G401.6 (cell line): ENCODE data around the gene OSBPL5.
"Not testable (repeated sequence)": the region's sequence is repeated elsewhere in the genome, so short reads cannot be mapped to it uniquely, and the experiment has no call there.

ENCODE experiments used
- FAIRE-seq: peaks from 2 replicates; lab custom pipeline; 2012; peaks lifted over from hg19 to GRCh38; lab: Jason Lieb, UNC

The OSBPL5 gene

DNA sequence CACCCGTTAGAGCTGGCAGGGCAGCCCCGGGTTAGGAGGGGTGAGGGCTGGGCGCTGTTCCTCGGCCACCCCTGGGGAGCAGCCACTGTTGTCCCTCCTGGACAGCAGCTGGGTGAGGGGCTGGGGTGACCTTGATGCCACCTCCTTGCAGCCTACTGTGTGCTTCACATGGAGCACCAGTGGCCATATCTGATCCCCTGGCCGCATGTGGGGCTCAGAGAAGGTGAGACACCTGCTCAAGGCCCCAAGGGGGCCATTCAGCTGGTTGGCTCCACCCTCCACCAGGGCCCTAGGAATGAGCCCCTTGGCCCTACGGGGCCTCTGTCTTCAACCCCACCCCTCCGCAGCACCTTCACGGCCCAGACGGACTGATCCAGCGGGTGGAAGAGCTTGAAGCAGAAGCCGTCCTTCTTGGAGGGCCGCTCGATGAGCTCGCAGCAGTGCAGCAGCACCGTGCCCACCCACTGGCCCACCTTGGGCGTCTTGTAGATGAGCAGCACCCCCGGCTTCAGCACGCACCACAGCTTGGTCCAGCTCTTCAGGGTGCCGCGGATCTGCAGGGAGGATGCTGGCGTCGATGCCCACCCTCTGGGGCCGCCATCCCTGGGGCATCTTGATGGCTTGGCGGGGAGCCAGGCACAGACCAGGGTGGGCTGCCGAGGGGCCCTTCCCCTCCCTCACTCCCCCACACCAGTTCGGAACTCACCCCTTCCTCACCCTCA lies 44.9 kb downstream of the OSBPL5 start:
- no peak for FAIRE-seq

DNA sequence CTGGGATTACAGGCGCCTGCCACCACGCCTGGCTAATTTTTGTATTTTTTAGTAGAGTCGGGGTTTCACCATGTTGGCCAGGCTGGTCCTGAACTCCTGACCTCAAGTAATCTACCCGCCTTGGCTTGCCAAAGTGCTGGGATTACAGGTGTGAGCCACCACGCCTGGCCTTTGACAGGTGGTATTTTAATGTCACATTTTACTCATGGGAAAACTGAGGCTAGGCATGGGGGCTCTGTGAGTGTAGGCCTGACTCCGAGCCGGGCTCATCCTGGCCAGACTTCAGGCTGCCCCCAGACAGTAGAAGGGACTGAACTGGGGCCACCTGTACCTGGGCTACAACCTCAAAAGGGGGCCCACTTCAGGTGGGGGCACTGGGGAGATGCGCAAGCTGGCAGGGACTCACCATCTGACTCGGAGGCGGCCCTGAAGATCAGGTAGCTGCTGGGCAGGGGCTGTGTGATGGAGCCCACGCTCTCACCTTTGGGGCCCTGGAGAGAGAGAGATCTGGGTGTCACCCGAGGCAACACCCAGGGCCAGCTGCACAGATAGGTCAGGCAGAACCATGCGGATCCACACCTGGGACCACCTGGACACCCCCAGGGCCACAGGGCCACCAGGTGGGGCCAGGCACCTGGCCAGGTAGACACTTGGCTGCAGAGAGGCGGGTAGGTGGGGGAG lies 45.8 kb downstream of the OSBPL5 start:
- no peak for FAIRE-seq

DNA sequence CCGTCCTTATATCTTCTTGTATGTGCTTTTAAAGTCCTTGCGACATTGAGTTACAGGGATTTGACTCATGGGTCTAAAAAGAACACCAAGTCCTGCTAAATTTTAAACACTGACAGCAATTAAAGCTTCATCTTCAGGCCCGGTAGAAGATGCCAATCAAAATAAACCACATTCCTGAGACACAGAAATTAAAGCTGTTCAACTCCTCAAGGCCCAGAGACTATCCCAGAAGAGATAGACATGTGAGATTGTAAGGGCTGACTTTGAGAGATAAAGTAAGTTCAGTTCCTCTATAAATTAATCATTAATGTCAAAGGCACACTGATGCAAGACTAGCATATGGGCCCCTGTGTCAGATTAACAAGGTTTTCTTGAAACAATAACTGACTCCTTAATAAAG lies 49.8 kb downstream of the OSBPL5 start:
- no peak for FAIRE-seq

DNA sequence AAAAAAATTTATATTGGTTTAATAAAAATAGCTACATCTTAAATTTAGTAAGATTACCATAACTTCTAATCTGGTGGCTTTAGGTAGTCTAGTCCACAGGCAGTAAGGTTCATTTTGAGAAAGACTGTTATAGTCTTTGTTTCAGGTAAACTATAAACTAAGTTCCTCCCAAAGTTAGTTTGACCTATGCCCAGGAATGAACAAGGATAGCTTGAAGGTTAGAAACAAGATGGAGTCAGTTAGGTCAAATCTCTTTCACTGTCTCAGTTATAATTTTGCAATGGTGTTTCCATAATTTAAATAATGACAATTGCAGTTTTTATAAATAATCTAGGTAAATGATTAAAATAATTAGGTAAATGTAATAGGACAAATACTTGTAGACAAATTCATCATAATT lies 51.4 kb downstream of the OSBPL5 start:
- not testable (repeated sequence) for FAIRE-seq

DNA sequence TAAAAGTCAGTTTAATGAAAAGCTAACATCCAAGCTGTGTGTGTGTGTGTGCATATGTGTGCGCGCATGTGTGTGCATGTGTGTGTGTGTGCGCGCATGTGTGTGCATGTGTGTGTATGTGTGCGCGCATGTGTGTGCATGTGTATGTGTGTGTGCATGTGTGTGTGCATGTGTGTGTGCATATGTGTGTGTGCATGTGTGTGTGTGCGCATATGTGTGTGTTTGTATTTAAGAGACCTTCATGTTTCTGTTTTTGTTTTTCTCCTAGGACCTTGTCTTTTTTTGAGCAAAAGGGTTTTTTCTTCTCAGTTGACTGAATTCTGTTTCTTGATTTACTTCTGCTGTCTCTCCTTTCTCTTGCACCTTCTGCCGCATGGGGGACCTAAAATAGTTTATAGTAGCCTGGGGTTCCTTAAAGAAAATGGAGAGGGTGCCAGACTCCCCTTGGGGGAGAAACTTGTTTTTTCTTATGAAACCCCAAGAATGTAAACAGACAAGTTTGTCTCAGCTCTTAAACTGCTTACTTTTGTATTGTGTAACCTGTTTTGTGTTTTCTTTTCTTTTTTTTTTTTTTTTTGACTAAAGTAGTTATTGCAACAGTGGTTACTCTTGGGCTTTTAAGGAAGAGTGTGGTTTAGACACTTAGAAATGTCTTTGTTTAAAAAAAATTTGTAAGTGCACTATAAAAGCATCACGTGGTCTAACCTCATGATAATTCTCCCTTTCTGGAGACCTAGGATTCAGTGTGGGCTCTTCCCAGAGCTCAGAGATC lies 53.0 kb downstream of the OSBPL5 start:
- no peak for FAIRE-seq

DNA sequence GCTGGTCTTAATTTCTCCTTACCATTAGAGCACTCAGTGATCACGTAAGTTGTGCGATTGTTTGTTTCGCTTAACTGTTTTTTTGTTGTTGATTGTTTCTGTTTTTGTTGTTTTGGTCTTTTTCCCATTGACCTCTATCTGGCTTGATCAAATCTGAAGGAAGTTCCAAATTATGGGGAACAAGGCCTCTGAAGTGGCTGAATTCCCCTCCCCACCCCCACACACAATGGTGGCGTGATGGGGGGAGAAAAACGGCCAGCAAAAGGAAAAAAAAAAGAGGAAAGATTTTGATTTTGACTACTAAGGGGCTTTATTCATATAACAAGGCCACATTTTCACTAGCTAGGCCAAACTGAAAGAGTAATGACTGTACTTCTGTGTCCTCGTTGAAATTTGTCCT lies 53.6 kb downstream of the OSBPL5 start:
- FAIRE-seq, result no peak

DNA sequence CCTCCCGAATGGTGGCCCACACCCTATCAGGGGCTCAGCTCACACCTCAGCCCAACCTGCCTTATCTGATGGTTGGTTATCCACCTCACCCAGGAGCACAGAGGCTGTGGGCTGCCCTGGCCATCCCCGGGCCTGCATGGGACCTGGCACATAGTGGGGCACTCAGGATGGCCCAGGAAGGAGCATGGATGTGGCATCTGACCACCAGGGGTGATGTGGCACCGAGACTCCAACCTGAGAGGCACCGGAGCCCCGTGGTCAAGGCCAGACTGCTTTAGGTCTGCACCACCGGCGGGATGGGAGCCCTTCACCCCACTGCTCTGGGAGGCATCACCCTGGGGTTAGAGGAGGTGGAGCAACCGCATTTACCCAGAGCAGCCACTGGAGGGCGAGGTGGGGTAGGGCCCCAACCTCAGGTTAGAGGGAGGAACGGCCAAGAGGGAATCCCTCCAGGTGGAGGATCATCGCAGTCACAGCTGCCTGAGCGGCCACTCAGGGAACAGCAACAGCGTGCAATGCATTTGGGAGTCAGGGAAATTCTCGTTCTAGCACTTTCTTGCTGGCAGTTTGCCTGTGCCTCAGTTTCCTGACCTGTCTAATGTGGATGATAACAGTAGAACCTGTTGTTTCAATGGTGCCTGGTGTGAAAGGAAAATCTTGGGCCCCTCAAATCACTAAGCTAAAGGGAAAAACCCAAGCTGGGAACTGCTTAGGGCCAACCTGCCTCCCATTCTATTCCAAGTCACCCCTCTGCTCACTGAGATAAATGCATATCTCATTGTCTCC lies 55.0 kb downstream of the OSBPL5 start:
- no peak for FAIRE-seq

DNA sequence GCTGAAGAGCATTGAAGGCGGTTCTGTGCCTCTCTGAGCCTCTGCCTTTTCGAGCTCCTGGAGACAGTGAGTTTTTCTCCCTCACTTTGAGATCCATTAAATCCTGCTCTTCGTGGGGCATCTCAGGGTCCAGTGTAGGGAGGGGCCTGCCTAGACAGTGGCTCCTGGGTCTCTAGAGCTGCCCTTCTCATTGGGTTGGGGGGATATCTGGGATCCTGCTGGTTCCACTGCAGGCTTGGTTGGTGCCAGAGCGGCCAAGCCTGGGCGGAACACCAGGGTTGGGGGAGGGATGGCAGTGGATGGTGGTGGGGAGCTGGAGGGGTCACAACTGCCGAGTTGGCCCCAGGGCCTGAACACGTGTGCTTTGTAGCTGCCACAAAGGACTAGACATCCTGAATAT lies 55.7 kb downstream of the OSBPL5 start:
- FAIRE-seq, result no peak

DNA sequence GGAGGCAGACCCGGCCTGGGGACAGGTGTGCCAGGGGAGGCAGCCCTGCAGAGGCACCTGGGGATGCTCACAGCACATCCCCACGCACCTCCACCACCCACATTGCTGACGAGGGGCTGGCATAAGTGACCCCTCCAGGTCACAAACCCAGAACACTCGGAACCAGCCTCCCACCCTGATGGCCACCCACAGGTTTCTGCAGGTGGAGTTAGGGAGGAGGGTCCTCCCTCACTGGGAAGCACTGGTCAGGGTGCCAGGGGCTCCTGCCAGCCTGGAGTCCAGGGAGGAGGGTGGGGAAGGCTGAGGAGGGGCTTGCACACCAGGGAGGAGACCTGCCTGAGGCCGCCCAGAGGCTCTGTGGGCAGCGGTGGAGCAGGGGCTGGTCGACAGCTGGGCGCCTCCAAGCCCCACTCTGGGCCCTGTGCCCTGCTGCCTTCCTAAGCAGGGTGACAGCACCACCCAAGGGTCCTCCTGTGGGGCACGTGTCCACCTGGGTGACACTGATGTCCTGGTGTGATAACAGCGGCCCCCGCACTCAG lies 56.9 kb downstream of the OSBPL5 start:
- no peak for FAIRE-seq

DNA sequence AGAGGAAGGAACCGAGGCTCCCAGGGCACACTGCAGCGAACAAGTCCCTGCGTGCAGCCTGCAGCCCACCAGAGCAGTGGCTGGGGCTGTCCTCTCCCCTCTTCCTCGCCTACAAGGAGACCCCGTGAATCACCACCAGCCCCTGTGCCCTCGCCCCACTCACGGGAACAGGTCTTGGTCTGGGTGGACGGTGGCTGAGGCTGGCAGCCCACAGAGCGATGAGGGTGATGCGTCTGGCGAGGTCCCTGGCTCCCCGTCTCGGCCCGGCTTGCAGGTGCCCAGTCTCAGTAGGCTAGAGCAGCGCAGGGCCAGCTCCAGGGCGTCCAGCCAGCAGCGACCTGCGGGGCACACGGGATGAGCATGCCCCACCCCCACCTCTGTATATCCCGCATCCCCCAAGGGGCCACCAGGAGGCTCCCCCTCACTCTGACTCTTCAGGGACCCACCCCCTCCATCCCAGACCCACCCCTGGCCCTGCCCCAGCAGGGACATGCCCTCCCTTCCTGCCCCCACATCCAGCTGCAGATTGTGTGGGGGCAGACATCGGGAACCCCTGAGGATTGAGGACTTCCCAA lies 57.4 kb downstream of the OSBPL5 start:
- no peak for FAIRE-seq

DNA sequence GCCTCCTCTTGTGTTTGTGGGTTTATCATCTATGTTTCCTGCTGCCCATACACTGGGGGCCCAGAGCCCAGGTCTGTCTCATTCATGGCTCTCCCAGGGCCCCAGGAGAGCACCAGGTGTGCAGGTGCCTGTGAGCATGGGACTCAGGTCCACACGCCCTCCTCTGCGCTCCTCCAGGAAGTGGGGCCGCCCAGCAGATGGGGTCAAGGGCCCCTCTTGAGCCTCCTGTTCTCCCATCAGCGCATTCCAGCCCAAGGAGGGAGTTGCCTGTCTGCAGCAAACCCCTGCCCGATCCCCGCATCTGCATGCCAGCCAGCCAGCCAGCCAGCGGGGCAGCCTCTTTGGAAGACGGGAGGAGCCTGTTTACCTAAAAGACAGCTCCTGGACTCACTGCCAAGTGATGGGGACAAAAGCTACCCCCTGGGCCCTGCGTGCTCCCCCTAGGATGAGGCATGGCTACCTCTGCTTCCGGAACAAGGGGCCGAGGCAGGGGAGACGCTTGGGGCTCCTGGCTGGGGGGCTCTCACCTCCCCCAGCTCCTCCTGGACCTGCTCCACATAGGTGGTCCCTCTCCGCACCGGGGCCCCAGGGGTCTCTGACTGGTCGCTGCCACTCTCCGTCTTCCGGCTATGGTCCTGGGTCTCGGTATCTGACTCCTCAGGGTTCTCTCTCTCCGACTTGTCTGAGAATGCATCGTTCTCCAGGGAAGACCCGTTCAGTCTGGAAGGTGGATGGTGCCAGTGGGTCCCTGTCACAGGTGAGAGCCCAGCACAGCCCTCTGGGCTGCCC lies 58.2 kb downstream of the OSBPL5 start:
- no peak for FAIRE-seq

DNA sequence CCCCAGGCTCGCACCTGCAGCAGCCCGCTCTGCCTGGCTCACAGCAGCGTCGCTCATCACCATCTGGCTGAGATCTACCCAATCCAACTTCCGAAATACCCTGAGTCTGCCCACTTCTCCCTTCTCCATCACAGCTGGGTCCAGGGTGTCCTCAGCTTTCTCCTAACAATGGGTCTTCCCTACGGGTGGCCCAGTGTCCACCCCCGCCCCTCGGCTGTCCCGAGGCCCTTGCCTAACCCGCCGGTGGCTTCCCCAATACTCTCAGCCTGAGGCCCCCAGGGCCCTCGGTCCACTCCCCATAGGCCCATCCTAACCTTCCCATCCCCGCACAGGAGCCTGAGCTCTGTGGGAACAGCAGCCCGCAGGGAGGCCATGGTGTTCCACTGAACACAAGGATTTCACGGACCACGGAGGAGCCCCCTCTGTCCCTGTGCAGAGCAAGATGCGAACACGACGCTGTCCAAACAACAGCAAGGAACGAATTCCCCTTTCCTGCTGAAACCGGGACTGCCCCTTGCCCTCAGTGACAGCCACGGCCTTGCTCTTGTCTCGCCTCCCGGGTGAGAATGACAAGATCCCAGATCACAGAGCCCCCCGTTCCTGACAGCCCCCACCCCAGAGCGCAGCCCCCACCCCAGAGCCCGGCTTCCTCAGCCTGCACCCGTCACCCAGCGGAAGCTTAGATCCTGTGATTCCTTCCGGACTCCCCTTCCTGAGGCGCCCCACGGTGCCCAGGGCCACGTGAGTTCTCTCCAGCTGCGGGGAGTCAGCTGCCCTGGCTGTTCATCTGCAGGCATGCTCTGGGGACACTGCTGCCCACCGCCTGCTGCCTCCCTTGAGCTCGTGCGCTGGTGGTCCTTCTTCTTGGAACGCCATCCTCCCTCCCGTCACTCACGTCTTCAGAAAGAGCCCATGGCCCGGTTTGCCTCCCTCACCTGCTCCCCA lies 59.0 kb downstream of the OSBPL5 start:
- no peak for FAIRE-seq

DNA sequence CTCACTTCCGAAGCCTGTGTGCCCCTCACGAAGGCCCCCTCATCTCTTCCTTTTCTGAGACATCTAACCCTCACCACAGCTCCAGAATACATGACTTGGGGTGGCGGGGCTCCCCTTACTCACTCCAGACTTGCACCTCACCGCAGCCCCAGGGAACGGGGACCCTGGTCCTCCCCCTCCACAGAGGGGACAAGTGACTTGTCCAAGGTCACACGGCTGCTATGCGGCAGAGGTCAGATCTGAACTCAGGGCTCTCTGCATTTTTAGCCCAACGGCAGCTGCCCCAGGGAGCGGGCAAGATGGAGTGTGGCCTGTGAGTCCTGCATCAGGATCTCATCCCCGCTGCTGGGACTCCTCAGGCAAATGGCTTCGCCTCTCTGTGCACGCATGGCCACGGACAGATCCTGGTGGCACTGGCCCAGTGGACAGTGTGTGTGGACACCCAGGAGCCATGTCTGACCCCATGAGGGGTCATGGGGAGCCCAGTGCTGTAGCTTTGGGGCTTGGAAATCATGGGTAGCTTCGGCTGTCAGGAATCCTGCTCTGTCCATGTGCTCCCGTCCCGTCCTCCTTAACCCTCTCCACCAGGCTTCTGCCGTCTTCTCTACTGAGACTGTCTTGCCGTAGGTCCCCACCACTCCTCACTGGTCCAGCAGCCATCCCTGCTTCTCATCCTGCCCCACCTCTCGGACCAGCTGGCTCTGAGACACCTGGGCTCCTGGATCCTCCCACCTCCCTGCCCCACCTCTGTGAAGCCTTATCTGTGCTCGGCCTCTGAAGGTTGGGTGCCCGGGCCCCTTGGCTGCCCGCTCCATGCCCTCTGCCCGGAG lies 59.9 kb downstream of the OSBPL5 start:
- FAIRE-seq, result no peak

DNA sequence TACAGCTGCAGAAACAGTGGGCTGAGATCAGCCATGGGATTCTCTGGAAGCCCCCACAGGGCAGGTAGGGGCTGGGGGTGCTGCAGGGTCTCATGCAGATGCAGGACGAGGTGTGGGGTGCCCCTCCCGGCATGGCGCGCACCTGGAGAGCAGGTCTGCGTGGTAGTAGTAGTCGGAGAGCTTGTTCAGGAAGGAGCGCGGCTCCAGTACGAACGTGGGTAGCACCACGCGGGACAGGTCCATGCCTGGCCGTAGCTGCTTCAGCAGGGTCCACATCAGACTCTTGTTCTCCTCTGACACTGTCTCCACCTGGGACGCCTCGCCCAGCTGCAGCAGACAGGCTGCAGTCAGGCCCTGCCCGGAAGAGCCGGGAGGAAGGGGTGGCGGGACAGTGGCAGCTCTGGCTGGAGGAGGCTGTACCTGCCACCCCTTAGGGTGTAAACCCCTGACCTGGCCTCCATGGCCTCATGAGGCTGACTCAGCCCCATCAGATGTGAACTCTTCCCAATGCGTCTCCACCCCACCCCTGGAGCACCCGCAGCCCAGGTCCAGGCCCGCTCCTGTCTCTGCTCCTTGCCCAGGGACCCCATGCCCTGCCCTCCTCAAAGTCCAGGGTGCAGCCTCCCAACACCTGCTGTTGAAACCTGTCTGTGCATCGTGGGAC lies 60.9 kb downstream of the OSBPL5 start:
- no peak for FAIRE-seq

DNA sequence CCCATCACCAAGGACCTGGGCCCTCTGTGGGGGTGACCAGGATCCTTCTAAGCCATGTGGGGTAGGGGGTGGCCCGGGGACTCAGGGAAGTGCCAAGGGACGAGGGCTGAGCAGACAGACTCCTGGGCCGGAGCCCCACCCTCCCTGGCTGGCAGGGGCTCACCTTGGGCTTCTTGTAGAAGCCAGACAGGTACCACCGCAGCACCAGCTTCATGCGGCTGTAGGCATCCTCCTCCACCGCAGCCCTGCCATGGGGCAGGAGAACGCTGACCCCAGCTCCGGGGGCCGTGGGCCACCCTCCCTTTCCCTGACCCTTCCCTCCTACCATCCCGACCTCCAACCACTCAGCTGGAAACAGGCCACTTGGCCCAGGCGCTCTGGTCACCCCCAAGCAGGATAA lies 62.0 kb downstream of the OSBPL5 start:
- no peak for FAIRE-seq

DNA sequence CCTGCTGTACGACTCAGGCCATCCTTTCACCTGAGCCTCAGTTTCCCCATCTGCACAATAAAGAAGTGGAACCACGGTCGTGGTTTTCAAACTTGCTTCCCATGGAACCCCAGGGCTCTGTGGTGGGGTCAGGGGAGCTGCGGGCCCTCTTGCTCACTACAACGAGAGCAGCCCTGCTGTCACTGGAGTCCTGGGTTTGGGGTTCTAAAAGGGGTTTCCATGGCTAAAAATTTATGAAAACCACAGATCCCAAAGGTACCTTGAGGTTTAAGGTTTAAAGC lies 62.5 kb downstream of the OSBPL5 start:
- FAIRE-seq, result no peak

DNA sequence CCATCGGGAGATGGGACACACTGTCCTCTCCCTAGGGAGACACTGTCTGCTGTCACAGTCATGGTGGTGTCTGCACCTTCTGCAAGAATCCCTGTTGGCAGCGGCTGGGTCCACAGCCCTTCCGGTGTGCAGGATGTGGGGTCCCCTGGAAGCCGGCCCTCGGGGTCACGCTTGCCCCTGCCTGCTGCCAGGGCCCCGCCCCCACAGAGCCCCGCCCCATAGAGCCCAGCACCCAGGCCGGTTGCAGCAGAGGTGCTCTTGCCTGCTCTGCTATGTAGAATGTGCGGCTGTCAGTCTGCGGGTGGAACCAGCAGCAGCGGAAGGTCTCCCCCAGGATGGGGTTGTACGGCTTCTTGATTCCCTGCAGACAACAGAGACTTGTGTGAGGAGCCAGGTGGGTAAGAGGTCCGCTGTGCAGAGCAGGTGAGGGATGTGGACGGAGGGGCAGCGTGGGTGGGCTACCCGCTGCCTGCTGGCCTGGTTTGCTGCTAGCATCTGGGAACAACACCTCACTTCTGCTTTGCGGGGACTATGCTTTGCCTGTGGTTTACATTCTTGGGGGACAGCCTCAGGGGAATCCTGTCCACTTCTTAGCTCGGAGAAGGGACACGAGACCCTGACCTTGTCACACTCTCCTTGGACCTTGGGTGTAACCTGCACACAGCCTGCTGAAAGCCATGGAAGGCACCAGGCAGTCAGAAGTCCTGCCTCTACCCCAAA lies 63.0 kb downstream of the OSBPL5 start:
- FAIRE-seq, result no peak

DNA sequence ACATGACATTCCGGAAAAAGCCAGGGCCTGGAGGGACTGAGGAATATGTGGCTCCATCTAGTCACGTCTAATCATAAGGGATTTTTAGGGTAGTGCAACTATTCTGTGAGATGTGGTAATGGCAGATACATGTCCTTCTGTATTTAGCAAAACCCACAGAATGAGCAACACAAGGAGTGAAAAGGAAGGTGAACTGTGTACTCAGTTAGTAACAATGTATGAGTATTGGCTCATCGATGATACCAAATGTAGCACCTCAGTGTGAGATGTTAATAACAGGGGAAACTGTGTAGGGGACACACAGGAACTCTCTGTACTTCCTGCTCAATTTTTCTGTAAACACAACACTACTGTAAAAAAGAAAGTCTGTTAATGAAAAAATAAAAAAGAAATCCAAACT lies 65.9 kb downstream of the OSBPL5 start:
- FAIRE-seq, result no peak
